M059J (cell line): ENCODE measurements around the gene TMEM238. TPM values are rescaled to one million over a fixed set of nuclear protein-coding genes. Genes with fewer than 3 reads are reported as not detected.

Source experiments
- DNase-seq: peaks from one replicate; pipeline ENCODE4 v3.0.0-alpha.2; 2012; ENCODE audit warnings: low read depth
- total RNA-seq: library from RNA; depleted of rRNA; stranded (reverse); fragments of >200 nt; shearing (Covaris generic); gene quantifications from 2 replicates; pipeline ENCODE4 v1.2.3, GENCODE V29; 2014; rRNA removed

The TMEM238 gene
- total RNA-seq, 1 experiment from 2014 or later: 1.2 TPM

DNA sequence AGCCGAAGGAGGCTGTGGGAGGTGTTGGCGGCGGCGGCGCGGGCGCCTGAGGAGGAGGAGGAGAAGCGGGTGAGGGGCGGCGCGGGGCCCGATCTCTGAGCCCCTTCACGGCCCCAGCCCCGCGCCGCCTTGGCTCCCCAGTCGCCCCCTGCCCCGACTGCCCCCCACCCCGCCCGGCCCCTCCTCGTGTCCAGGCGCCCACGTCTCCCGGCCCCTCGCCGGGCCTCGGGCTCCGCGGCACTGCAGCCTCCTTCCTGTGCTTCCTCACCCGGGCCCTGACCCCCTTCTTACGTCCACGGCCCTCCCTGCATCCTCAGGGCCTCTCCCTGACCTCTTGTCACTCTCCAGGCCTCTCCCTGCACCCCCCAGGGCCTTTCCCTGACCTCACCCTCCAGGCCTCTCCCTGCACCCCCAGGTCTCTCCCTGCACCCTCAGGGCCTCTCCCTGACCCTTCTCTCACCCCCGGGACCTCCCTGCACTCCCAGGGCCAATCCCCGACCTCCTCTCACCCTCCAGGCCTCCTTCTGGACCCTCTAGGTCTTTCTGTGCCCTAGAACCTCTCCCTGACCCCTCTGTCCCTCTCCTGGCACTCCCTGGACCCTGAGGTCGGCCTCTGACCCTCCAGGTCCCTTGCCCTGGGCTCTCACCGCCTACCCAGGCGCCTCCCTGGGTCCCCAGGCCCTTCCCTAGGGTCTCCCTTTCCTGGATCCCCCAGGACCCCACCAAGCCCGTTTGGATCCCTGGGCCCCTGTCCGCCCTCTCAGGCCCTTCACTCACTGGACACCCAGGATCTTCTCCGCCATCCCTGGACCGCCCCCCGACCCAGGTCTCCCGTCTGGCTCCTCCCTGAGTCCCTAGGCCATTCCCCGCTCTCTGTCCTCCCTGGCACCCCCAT is 44.0 kb downstream of the TMEM238 start:
- DNase-seq: peak; percentile 25

DNA sequence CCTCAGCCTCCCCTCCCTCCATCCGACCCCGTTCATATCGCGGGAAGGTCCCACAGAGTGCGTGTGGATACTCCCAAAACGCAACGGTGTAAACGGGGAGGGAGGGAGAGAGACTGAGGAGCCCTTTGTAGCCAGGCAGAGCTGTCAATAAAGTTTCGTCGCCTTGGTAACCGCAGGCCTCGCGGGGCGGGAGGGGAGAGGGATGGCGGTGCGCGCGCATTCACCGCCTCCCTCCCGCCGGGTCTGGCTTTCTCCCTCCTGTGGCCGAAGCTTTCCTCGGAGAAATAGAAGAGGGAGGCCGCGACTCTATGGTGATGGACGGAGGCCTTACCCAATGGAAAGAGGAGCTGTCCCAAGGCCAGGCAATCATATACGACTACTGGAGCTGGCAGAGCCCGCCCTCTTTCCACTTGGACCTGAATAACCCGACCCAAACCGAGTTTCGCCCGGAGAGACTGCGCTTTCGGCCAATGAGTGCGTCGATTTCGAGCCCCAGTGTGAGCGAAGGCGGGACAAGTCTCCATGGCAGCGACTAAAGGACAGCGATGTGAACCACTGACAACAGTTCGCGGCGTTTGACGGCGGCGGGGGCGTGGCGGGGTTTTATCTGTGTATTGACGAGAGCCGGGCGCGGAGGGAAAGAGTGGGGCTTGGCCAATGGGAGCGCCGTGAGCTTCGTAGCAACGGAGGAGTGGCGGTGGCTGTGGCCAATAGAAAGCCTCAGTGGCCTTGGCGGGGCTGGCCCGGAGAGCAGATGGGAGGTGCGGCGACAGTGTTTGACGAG is 44.8 kb downstream of the TMEM238 start, which contains the start of gene KMT5C:
TSS of gene KMT5C (plus strand) at position 772 of the 784 bp plus-strand sequence. CDS start 2,061 bp downstream, outside the sequence.
- DNase-seq: peak; percentile 100

DNA sequence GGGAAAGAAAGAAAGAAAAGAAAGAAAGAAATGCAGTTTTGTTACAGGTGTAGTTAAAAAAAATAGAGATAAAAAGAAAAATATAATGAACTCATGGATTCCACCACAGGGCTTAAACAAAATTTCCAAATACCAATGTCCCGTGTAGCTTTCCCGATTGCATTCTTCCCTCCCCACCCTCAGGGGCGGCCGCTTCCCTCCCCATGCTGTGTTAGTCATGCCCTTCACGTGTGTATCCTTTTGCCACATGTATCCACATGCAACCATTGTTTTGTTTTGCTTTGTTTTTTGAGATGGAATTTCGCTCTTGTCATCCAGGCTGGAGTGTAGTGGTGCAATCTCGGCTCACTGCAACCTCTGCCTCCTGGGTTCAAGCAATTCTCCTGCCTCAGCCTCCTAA is 48.0 kb downstream of the TMEM238 start:
- peak; percentile 56 for DNase-seq

DNA sequence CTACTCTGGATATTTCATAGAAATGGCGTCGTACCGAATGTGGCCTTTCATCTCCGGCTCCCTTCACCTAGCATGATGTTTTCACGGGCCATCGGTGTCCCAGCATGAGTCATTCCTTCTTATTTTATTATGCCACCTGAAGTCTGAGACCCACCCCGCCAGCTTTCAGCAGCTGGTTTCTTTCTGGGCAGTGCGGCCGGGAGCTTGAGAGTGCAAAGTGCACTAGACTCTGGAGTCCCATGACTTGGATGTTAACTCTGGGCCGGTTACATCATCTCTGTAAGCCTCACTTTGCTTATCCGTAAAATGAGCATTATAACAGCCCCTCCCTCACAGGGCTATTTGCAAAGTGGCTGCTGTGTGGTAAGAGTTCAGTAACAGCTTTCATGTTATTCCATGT is 50.2 kb downstream of the TMEM238 start:
- DNase-seq: no peak

DNA sequence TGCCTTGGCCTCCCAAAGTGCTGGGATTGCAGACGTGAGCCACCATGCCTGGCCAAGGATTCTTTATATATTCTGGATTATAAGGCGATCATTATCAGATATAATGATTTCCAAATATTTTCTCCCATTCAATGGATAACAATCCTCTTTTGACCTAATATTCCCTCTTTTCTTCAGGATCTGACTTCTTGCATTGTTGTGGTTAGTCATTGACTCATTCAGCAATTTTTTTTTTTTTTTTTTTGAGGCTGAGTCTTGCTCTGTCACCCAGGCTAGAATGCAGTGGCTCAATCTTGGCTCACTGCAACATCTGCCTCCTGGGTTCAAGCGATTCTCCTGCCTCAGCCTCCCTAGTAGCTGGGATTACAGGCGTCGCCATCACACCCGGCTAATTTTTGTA is 54.3 kb downstream of the TMEM238 start:
- DNase-seq: peak; percentile 57

Other genes with a start within 250 kb of the TMEM238 start
- gene TNNT1, start 235.1 kb downstream of the TMEM238 start, total RNA-seq: 25.5 and 40.1 TPM in 2 replicates
- 0.42 TPM in 1 of 2 replicates, not detected in the other for gene TNNI3, start 226.6 kb downstream of the TMEM238 start, total RNA-seq
- gene DNAAF3, start 217.7 kb downstream of the TMEM238 start, total RNA-seq: 0.44 and 4.0 TPM in 2 replicates
- gene SYT5, start 204.0 kb downstream of the TMEM238 start, total RNA-seq: not detected in 2 replicates
- gene PTPRH, start 174.8 kb downstream of the TMEM238 start, total RNA-seq: 0.79 and 1.5 TPM in 2 replicates
- gene TMEM86B, start 155.5 kb downstream of the TMEM238 start, total RNA-seq: 1.2 and 1.7 TPM in 2 replicates
- 23.9 and 48.8 TPM in 2 replicates for gene PPP6R1, start 125.3 kb downstream of the TMEM238 start, total RNA-seq
- 25.5 and 37.2 TPM in 2 replicates for gene HSPBP1, start 104.2 kb downstream of the TMEM238 start, total RNA-seq
- 0.17 and 2.7 TPM in 2 replicates for gene BRSK1, start 100.3 kb downstream of the TMEM238 start, total RNA-seq
- gene TMEM150B, start 59.0 kb downstream of the TMEM238 start, total RNA-seq: not detected in 2 replicates
- 5.2 and 10.0 TPM in 2 replicates for gene KMT5C, start 44.4 kb downstream of the TMEM238 start, total RNA-seq
- gene COX6B2, start 29.6 kb downstream of the TMEM238 start, total RNA-seq: 0.30 TPM in 1 of 2 replicates, not detected in the other
- not detected in 2 replicates for gene GARIN5B, start 21.0 kb downstream of the TMEM238 start, total RNA-seq
- 23.0 and 39.1 TPM in 2 replicates for gene IL11, start 13.8 kb downstream of the TMEM238 start, total RNA-seq
- 0.22 TPM in 1 of 2 replicates, not detected in the other for gene TMEM190, start 7.5 kb downstream of the TMEM238 start, total RNA-seq
- 452 and 738 TPM in 2 replicates for gene RPL28, start 1.6 kb upstream of the TMEM238 start, total RNA-seq
- 192 and 378 TPM in 2 replicates for gene UBE2S, start 23.5 kb upstream of the TMEM238 start, total RNA-seq
- gene SHISA7, start 59.0 kb upstream of the TMEM238 start, total RNA-seq: not detected in 2 replicates
- 123 and 134 TPM in 2 replicates for gene ISOC2, start 77.3 kb upstream of the TMEM238 start, total RNA-seq
- not detected in 2 replicates for gene C19orf85, start 80.5 kb upstream of the TMEM238 start, total RNA-seq
- 8.8 and 13.9 TPM in 2 replicates for gene ZNF628, start 92.3 kb upstream of the TMEM238 start, total RNA-seq
- 14.4 and 26.1 TPM in 2 replicates for gene NAT14, start 100.9 kb upstream of the TMEM238 start, total RNA-seq
- gene SSC5D, start 104.1 kb upstream of the TMEM238 start, total RNA-seq: 1.8 and 7.2 TPM in 2 replicates
- gene SBK2, start 152.8 kb upstream of the TMEM238 start, total RNA-seq: 0.20 TPM in 1 of 2 replicates, not detected in the other
- not detected in 2 replicates for gene SBK3, start 161.3 kb upstream of the TMEM238 start, total RNA-seq
- gene ZNF579, start 196.6 kb upstream of the TMEM238 start, total RNA-seq: 1.6 and 4.3 TPM in 2 replicates
- gene FIZ1, start 215.2 kb upstream of the TMEM238 start, total RNA-seq: 0.81 and 6.3 TPM in 2 replicates
- 11.7 and 14.7 TPM in 2 replicates for gene ZNF524, start 216.0 kb upstream of the TMEM238 start, total RNA-seq
- gene ZNF865, start 221.4 kb upstream of the TMEM238 start, total RNA-seq: 1.4 and 2.5 TPM in 2 replicates
- 2.2 and 5.1 TPM in 2 replicates for gene ZNF784, start 240.3 kb upstream of the TMEM238 start, total RNA-seq